Kidney epithelial cell (primary cell): ENCODE measurements around the gene NMT2. TPM values are rescaled to one million over a fixed set of nuclear protein-coding genes. Genes with fewer than 3 reads are reported as not detected.

Experiments
- DNase-seq: peaks from one replicate; pipeline ENCODE4 v3.0.0-alpha.2; 2010; ENCODE audit warnings: low read depth
- H3K27me3 ChIP-seq: 2 replicates; pipeline ENCODE4 v1.6.0; 2011; ENCODE audit warnings: low read length; ENCODE audit not compliant: control insufficient read depth, insufficient read depth
- H3K36me3 ChIP-seq: 2 replicates; pipeline ENCODE4 v1.5.1; 2011; ENCODE audit warnings: low read length; ENCODE audit not compliant: control insufficient read depth, insufficient read depth
- H3K4me3 ChIP-seq: 2 replicates; pipeline ENCODE4 v1.5.1; 2011; ENCODE audit warnings: low read depth, mild to moderate bottlenecking, control low read depth, low read length
- total RNA-seq: library from RNA; depleted of rRNA; stranded (reverse); fragments of >200 nt; gene quantifications from 2 replicates; pipeline ENCODE4 v1.2.3, GENCODE V29; 2015
- TF ChIP-seq, protein P1 (sequence below): IDR thresholded peaks from 2 replicates; pipeline ENCODE4 v1.5.1; 2011; ENCODE audit warnings: mild to moderate bottlenecking, moderate library complexity, low read length, control low read depth, inconsistent platforms; ENCODE audit not compliant: insufficient read depth, poor library complexity, severe bottlenecking

Gene NMT2
- total RNA-seq, 1 donor from 2014 or later, result 8.0 TPM

DNA sequence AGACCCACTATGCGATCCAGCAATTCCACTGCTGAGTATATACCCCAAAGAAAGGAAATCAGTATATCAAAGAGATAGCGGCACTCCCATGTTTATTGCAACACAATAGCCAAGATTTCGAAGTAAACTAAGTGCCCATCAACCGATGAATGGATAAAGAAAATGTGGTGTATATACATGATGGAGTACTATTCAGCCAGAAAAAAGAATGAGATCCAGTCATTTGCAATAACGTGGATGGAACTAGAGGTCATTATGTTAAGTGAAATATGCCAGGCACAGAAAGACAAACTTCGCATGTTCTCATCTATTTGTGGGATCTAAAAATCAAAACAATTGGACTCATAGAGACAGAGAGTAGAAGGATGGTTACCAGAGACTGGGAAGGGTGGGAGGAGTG, 7.1 kb upstream of the NMT2 start:
- H3K4me3 ChIP-seq, result no peak overlapping the region

DNA sequence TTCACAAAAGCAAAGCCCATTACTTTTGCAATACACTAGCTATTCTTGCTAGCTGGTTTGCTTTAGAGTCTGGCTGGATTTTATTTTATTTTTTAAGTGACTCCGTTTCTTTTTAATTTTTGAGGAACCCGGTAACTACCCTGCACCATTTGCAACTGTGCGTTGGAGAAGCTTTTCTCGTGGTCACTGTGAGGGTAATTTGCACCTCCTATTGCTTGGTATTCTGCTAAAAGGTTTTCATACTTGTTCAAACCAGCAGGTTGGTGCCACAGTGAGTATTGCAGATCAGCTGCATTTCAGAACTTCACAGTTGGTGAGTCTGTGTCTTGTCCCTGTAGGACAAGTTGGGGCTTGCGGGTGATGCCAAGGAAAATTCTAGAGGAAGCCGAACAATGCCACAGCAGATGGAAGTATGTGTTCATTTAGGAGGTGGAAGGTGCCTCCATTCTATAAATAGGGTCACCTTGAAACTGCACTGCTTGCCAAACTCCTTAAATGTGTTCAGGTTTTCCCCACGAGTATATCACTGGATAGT, 3.9 kb upstream of the NMT2 start:
- no peaks in the 10 kb centered on the region for H3K36me3 ChIP-seq
- no peaks in the 10 kb centered on the region for H3K27me3 ChIP-seq
- no peak for DNase-seq
- H3K4me3 ChIP-seq, result no peak overlapping the region
- TF ChIP-seq, protein P1, sequence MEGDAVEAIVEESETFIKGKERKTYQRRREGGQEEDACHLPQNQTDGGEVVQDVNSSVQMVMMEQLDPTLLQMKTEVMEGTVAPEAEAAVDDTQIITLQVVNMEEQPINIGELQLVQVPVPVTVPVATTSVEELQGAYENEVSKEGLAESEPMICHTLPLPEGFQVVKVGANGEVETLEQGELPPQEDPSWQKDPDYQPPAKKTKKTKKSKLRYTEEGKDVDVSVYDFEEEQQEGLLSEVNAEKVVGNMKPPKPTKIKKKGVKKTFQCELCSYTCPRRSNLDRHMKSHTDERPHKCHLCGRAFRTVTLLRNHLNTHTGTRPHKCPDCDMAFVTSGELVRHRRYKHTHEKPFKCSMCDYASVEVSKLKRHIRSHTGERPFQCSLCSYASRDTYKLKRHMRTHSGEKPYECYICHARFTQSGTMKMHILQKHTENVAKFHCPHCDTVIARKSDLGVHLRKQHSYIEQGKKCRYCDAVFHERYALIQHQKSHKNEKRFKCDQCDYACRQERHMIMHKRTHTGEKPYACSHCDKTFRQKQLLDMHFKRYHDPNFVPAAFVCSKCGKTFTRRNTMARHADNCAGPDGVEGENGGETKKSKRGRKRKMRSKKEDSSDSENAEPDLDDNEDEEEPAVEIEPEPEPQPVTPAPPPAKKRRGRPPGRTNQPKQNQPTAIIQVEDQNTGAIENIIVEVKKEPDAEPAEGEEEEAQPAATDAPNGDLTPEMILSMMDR, result no peak

More for the DNA sequence above, 7.1 kb upstream of the NMT2 start:
- Histone ChIP-seq H3K27me3 (no peaks in the 10 kb centered on the region), H3K36me3 (no peaks in the 10 kb centered on the region)
- TF ChIP-seq, protein P1, result no peak
- DNase-seq, result no peak

DNA sequence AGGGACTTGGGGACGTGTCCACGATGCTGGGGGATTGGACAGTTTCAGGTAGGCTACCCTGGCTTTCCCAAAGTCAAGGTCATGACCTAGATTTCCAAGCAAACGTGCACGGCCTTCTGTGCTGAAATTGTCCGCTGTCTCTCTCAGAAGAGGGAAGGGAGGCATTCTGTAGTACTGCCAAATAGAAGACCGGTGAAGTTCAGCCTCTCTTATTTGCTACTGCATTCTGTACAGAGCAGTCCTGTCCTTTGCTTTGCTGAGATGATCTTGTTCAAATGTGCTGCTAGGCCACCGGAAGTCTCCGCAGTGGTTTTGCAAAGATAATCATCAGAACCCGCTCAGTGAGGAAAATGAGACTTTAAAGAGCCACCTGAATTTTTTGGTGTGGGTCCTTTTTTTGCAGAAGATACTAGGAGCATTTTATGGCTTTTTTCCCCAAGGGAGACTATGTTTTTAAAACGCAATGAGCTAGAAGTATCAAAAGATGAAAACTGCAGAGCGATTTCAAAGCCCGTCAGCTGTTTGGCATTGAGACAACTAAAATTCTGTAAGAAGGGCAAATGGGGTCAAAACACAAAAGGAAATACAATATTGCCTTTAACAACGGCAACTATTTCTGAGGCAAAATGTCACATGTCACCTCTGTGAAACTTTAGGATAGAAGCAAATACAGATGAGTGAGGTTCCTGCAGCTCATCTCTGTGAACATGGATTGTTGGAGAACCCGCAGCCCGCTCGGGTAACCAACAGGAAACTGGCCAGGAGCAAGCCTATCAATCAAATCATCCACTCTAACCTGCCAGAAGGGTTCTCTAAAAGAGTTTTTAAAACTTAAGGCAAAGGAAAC, 1.3 kb upstream of the NMT2 start:
- H3K27me3 ChIP-seq, result no peaks in the 10 kb centered on the region
- H3K4me3 ChIP-seq, result no peak overlapping the region
- H3K36me3 ChIP-seq, result no peaks in the 10 kb centered on the region
- TF ChIP-seq, protein P1, result no peak
- DNase-seq, result no peak

DNA sequence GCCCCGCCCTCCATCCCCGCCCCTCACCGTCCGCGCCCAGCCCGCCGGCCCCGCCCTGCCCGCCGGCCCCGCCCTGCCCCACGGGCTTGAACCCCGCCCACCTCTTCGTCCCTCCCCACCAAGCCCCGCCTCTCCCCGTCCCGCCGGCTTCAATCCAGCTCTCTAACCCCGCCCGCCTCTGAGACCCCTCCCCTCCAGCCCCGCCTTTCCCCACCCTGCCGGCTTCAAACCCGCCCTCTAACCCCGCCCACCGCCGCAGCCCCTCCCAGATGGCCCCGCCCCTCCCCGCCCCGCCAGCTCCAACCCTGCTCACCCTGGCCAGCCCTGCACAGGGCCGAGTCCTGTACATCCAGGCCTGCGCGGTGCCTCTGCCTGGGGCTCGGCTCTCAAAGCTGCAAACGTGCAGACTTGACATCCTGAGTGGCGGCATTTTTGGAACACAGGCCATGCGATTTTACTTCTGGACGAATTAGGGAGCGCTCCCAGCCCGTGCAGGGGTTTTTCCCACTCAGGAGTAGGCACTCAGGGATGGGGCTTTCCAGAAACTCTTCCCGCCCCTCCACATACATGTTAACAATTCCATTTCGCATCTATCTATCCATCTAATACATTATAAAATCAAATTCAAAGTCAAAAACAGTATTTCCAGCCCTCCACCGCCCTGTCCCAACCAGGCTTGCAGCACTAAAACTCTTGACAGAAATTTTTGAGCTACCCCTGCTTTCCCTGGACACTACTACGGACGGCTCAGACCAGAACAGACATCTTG, 477 bp upstream of the NMT2 start:
- H3K36me3 ChIP-seq, result no peaks in the 10 kb centered on the region
- no peak overlapping the region for H3K4me3 ChIP-seq
- DNase-seq, result peak; percentile 41
- TF ChIP-seq, protein P1, result no peak
- no peaks in the 10 kb centered on the region for H3K27me3 ChIP-seq

DNA sequence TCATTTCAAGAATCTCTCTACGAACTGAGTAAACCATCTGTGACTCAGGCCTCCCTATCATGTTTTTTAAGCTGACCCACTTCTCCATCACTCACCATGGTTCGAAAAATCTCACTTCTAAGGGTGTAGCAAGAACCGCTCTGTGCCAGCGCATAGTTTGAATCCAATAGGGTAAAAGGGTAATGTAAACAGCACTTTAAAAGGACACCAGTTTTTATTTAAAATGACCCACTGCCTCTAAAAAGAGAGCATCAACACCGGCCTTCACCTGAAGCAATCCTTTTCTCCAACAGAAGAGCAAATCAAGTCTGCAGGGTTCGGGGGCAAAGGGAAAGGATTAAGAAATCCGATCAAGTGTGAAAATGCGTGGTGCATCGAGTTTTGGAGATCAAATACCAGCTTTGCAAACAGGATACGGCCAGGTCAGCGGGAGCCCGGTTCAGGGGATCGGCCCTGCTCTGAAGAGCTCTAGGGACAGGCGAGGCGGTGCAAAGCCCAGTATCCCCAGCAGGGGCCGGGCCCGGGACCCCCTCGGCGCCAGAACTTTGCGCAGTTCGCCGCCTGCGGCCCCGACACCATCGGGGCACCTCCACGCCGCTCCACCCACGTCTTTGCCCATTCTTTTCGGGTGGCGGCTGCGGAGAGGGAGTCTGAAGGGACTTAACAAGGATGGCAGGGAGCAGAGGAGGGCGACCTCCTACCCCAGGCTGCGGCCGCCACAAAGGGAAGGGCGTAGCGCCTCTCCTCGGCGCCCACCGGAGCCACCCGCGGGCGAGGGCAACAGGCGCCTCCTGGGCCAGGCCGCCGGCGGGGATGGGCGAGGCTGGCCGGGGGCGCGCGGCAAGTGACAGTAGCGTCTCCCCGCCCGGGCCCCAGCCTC, 842 bp downstream of the NMT2 start:
- DNase-seq, result no peak
- TF ChIP-seq, protein P1, result peak; percentile 66

More for the DNA sequence above, 842 bp downstream of the NMT2 start:
- Histone ChIP-seq H3K27me3 (no peaks in the 10 kb centered on the region), H3K4me3 (peak overlapping the region; percentile 81), H3K36me3 (no peaks in the 10 kb centered on the region)
